SH-SY5Y (cell line): Measurements from ENCODE around the gene RCE1.

Source experiments
- GATA2 ChIP-seq: IDR thresholded peaks from 2 replicates; pipeline ENCODE4 v1.6.1; 2011; ENCODE audit warnings: mild to moderate bottlenecking, low read depth, low read length
- GATA3 ChIP-seq: IDR thresholded peaks from 2 replicates; pipeline ENCODE4 v1.6.1; 2011; ENCODE audit warnings: low read depth, mild to moderate bottlenecking, low read length, moderate library complexity

The RCE1 gene

DNA sequence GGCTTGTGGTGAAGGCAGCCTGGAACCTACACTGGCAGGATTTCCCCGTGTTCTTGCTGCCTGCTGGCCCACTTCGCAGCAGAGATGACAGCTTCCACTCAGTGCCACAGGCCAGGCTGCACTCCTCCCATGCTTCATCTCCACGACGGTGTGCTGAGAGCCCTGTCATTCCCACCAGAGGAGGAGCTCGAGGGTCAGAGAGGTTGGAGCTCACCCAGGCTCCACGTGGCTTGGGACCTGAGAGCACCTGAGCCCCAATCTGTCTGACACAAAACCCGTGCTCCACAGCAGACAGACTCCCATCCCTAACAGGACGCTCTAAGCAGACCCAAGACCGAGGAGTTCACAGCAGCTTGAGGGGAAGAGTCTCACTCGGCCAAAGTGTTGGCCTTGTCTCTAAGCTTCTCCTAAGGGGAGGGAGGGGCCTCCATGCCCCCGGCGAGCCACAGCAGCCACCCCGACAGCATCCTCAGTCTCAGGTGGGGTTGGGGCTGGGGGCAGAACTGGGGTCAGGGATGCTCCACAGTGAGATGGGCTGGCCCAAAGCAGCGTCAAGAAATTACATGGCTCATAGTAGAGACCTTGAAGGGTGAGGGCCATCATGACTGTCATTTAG is 24.3 kb downstream of the RCE1 start:
- TF ChIP-seq GATA3 (no peak), GATA2 (no peak)

DNA sequence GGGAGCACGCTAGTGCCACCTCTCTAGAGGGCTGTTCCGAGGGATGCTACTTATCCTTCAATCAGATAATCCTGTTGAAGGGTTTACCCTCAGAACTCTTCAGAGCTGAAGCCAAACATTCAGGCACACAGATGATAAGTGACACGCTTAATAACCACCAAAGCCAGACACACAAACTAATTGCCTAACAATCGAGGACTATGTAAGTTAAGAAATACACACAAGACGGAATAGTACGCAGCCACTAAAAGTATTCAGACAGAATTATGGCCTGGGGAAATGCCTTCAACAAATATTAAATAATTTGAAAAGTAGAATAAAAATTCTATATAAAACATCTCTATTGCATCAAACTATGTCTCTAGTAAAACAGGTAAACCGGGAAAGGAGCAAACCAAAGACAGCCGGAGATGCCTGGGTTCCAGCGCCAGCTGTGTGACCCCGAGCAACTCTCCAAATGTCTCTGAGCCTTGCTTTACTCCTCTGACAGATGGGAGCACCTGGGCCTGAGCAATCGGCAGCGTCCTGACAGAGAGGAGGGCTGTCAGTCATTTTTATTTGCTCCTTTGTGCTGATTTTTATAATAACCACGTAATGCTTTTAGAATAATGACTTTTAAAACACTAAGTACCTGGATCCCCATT is 25.0 kb downstream of the RCE1 start:
- TF ChIP-seq GATA3 (no peak), GATA2 (no peak)

DNA sequence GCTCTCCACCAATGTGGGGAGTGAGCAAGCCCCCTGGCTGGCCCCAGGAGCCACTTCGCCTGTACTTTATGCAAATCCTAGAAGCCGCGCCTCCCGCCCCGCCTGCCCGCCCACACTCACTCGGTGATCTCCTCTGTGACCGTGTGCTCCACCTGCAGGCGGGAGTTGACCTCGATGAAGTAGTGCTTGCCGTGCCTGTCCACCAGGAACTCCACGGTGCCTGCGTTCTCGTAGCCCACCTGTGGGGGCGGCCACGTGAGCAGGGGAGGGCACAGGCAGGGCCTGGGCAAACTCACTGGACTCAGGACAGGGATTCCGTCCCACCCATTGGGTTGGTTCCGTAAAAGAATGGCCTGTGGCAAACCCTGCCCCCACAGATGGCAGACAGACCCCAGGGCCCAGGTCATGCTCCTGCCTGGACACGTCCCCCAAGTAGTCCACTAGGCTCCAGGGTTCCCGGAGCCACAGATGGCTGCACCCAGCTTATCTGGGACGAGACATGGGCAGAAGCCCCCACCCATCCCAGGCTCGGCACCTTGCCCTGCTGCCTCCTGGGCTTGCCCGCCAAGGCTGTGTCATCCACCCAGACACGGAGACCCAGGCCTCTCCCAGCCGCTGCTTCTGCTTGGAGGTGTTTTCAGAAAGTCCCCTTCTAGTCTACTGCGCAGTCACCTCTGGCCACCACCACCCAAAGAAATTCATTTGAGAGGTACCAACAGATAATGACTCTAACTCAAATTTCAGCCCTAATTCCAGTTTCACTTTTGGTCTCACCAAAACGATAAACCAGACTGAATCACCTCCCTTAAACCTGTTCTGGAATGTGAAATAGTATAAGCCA is 25.7 kb downstream of the RCE1 start:
- TF ChIP-seq GATA3 (no peak), GATA2 (no peak)

DNA sequence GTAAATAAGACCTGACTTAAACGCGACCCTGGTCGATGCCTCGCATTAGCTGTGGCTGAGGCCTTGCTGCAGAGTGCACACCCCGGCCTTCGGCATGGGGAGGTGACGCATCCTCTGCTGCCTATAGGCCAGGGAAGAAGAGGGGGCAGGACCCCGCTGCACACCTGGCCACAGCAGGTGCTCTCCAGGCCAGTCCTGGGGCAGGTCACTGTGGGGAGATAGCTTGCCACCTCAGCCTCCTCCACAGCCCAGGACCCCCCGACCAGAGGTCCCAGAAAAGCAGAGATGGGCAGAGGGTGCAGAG is 26.3 kb downstream of the RCE1 start:
- no peak for TF ChIP-seq GATA2
- no peak for TF ChIP-seq GATA3

DNA sequence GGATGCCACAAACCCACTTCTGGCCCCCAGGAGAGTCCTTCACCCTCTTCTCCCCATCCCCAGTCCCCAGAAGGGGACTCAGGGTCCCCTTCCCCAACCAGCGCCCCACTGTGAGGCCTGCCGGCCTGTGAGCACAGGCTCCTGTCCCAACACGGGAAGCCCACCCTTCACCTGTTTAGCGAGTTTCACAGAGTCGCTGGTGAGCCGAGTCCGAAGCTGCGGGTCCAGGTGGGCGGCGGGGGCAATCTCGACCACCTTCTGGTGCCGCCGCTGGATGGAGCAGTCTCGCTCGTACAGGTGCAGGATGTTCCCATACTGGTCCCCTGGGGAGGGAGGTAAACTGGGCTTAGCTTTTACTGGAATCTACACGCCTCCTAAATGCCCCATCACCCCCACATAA is 26.9 kb downstream of the RCE1 start:
- no peak for TF ChIP-seq GATA3
- TF ChIP-seq GATA2, result no peak

DNA sequence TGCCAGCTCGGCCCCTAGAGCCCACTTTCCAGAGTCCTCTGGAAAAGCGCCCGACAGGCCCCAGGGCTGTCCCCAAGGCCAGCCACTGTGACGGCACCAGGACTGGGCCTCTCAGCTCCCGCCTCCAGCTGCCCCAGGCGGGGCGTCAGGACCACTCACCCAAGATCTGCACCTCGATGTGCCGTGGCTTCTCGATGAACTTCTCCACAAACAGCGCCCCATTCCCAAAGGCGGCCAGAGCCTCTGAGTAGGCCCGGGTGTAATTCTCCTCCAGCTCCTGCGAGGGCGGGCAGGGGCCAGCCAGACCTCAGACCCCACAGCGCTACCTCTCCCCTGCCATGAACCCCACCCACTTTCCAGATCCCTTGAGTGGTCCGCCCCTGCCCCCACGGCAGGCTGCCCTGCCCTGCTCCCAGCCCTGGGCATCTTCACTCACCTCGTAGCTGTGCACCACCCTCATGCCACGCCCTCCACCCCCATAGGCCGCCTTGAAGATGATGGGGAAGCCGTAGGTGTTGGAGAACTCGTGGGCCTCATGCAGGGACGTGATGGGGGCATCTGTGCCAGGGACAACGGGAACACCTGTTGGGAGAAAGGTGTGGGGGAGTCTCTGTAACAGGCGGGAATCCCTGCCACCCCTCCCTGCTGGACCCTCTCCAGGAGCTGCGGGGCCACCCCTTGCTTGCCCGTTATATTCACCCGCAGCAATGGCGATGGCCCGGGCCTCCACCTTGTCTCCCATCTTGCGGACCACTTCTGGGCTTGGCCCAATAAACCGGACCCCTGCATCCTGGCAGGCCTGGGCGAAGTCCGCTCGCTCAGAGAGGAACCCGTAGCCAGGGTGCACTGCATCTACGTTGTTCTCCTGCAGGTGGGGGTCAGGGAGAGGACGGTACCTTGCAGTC is 27.6 kb downstream of the RCE1 start:
- TF ChIP-seq GATA2 (no peak), GATA3 (no peak)

DNA sequence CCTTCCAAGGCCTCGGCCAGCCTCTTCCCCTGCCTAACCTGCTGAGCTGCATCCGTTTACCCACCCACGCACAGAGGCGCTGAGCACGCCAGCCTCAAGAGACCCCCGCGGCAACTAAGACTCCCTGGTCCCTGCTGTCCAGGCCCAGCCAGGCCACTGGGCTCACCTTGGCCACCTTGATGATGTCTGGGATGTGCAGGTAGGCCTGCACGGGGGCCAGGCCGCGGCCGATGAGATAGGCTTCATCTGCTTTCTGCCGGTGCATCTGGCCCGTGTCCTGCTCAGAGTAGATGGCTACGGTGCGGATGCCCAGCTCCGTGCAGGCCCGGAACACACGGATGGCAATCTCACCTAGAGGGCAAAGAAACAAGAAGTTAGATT is 28.3 kb downstream of the RCE1 start:
- TF ChIP-seq GATA3 (no peak), GATA2 (no peak)

DNA sequence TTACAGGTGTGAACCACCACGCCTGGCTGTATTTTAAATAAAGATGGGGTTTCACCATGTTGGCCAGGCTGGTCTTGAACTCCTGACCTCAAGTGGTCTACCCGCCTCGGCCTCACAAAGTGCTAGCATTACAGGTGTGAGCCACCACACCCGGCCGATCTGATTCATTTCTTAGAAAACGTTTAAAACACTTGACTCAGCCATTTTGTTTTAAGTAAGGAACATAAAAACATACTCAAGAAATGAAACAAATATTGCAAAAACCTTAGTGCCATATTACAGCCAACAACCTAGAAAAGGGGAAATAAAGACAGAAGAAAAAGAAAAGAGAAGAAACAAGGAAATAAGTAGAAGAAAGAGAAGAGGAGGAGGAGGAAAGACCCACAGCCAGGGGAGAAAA is 31.0 kb downstream of the RCE1 start:
- no peak for TF ChIP-seq GATA3
- TF ChIP-seq GATA2, result no peak

DNA sequence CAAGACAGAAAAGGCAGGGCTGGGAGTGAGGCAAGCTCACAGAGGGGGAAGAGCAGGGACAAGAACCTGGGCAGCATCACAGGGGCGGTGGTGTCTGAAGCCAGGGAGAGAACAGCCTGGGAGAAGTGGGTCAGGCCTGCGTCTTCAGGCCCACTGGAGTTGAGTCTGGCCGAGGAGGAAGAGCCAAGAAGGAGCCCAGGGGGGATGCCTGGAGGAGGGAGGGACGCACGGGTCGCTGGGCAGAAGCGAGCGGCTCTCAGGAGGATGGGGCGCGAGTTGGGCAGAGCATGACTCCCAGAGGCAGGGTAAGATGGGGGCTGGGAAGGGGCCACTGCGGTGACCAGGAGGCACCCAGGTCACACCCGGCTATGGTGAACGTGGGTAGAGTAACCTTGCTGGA is 32.1 kb downstream of the RCE1 start:
- no peak for TF ChIP-seq GATA2
- TF ChIP-seq GATA3, result no peak

DNA sequence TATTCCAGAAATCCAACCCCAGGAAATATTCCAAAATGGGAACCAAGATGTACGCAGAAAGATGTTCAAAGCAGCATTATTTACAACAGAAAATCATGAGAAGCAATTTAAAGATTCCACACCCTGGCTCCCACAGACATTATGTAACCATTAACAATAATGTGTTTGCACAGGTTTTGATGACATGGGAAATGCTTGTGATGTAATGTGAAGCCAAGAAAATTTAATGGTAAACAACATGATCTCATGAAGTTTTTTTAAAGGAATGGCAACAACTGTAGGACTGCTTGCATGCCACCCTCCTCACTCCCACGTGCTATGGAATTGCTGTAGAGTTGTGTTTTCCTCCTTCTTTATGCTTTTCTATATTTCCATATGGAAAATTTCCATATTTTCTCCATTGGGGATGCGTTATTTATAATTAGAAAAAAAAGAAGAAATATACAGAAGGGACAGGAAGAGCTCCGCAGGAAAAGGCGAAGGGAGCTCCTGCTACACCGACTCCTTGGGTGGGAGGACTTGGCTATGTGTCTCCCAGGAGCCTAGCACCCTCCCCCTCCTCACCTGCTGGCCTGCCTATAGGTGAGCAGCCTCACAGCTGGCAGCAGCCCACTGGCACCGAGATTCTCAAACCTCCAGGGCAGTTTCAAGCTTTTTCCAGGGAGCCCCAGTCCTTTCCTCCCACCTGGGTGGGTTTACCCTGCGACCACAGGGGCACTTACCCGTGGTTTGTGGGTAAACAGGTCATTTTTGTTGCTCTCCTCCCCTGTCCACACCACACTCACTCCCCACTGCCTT is 34.5 kb downstream of the RCE1 start:
- no peak for TF ChIP-seq GATA3
- TF ChIP-seq GATA2, result no peak

DNA sequence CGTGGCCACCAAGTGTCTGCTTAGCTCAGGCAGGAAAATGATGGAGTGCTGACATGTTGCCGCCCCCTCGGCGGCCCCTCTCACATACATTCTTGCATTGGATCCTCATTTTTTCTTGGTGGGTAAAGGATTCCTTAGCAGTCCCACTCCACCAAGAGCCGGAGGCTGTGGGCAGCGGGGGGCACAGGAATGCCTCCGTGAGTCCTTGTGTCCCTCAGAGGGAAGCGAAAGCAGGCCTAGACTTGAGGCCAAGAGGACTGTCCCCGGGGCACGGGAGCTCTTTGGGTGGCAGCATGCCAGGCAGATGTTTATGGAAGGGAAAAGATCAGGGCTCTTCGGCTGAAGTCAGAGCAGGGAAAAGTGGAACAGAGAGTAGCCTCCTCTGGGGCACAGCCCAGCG is 35.2 kb downstream of the RCE1 start:
- no peak for TF ChIP-seq GATA3
- TF ChIP-seq GATA2, result no peak

DNA sequence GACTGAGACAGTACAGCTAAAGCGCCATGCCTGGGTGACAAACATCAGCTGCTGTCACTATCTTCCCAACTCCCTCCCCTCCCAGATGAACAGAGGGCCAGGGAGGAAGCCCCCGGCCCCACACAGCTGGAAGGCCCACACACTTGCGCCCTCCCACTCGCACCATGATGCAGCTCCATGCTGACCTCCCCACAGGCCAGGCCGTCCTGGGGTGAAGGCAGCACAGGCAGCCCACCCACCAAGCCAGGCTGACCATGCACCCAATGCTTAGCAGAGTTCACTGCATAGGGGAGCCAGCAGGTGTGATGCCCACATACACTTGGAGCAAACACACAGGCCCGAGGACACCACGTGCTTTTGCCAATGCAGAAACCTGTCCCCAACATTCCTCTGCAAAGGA is 35.8 kb downstream of the RCE1 start:
- TF ChIP-seq GATA3 (no peak), GATA2 (no peak)

DNA sequence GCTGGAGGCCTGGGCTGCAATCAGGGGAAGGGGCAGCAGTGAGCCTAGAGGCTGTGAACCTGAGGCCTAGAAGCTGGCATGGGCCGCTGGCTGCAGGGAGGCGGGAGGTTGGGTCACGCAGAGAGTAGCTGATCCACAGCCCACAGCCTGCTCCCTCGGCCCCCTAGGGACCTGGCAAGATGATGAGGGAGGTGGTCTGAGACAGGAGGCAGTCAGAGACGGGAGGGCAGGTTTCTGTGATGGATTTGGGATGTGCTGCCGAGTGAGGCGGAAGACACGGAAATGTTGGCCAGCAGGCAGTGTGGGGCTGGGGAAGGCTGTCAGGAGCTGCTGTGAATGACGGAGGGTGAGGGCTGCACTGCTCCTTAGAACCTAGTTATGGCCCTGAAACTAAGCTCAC is 36.3 kb downstream of the RCE1 start:
- TF ChIP-seq GATA3 (no peak), GATA2 (no peak)

DNA sequence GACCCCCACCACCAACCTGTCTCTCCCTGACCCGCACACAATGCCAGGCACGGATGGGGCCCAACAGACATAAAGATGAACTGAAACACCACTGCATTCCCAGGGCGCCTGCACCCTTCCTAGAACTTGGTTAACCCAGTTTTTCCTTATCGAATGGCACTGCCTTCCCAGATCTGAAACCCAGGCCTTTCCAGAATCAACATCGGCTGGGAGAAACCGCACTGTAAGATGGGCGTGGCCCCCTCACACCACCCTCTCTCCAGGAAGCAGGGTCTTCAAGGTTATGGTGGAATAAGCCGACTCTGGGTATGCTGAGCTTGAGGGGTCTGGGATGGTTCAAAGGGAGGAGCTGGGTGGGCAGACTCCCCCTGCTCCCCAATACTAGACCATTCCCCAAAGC is 36.8 kb downstream of the RCE1 start:
- no peak for TF ChIP-seq GATA2
- TF ChIP-seq GATA3, result no peak
